Liver (tissue), 10 donors: ENCODE data around the gene ZPBP2. TPM values are rescaled to one million over a fixed set of nuclear protein-coding genes. Genes with fewer than 3 reads are reported as not detected.

Source experiments
- DNase-seq: peaks from one replicate; pipeline ENCODE4 v3.0.0-alpha.2; 2017; ENCODE audit warnings: low spot score
- H3K27ac ChIP-seq, 2 donors: one replicate each; pipeline ENCODE4 v1.7.0; 2013; ENCODE audit warnings: inconsistent platforms in 2 of 2, low read length in 2 of 2, control low read depth in 1 of 2, low read depth in 1 of 2, mild to moderate bottlenecking in 1 of 2
- H3K27me3 ChIP-seq, 4 donors: one replicate each; pipeline versions ENCODE4 v1.6.1 to v1.7.0; 2013; ENCODE audit warnings: low read length in 3 of 4, inconsistent platforms in 1 of 4, mild to moderate bottlenecking in 1 of 4, moderate library complexity in 1 of 4; ENCODE audit not compliant: control insufficient read depth in 4 of 4, insufficient read depth in 4 of 4
- H3K36me3 ChIP-seq, 4 donors: one replicate each; pipeline versions ENCODE4 v1.6.1 to v1.7.0; 2013; ENCODE audit warnings: low read length in 3 of 4, mild to moderate bottlenecking in 3 of 4, low read depth in 1 of 4, moderate library complexity in 1 of 4; ENCODE audit not compliant: control insufficient read depth in 4 of 4, insufficient read depth in 3 of 4
- H3K4me1 ChIP-seq, 4 donors: one replicate each; pipeline versions ENCODE4 v1.6.1 to v1.7.0; 2013; ENCODE audit warnings: low read length in 3 of 4, mild to moderate bottlenecking in 3 of 4, moderate library complexity in 1 of 4; ENCODE audit not compliant: control insufficient read depth in 4 of 4, insufficient read depth in 4 of 4
- H3K4me3 ChIP-seq, 3 donors: one replicate each; pipeline versions ENCODE4 v1.6.1 to v1.7.0; 2013; ENCODE audit warnings: low read length in 3 of 3, control low read depth in 1 of 3, low read depth in 1 of 3, mild to moderate bottlenecking in 1 of 3
- H3K9ac ChIP-seq, 2 donors: one replicate each; pipeline ENCODE4 v1.7.0; 2013; ENCODE audit warnings: low read length in 2 of 2, mild to moderate bottlenecking in 2 of 2, moderate library complexity in 2 of 2, control low read depth in 1 of 2, low read depth in 1 of 2
- H3K9me3 ChIP-seq, 4 donors: one replicate each; pipeline versions ENCODE4 v1.6.1 to v1.7.0; 2013; ENCODE audit warnings: low read length in 3 of 4; ENCODE audit not compliant: control insufficient read depth in 4 of 4
- CTCF ChIP-seq: fragments of 150-350 bp; IDR thresholded peaks from 2 replicates; pipeline ENCODE4 v1.5.1; 2017; ENCODE audit warnings: improper control_type of control experiment, low read depth, low read length; ENCODE audit not compliant: missing input control
- EGR1 ChIP-seq, 2 donors: IDR thresholded peaks; 2 replicates each; pipeline ENCODE4 v1.6.1; 2016 to 2018; ENCODE audit warnings: antibody characterized with exemption in 2 of 2, low read depth in 2 of 2
- FOXA1 ChIP-seq: IDR thresholded peaks from 2 replicates; pipeline ENCODE4 v1.6.1; 2016; ENCODE audit warnings: antibody characterized with exemption
- FOXA2 ChIP-seq: IDR thresholded peaks from 2 replicates; pipeline ENCODE4 v1.6.1; 2016; ENCODE audit warnings: antibody characterized with exemption
- GABPA ChIP-seq, 2 donors: IDR thresholded peaks in 1 of 2; conservative IDR thresholded peaks in 1 of 2; 2 replicates each; pipeline ENCODE4 v1.6.1; 2016; ENCODE audit warnings: antibody characterized with exemption in 2 of 2, mild to moderate bottlenecking in 1 of 2, moderate library complexity in 1 of 2
- HNF4A ChIP-seq, 2 donors: conservative IDR thresholded peaks; 2 replicates each; pipeline ENCODE4 v1.6.1; 2016; ENCODE audit warnings: antibody characterized with exemption in 2 of 2, mild to moderate bottlenecking in 2 of 2
- HNF4G ChIP-seq: IDR thresholded peaks from 2 replicates; pipeline ENCODE4 v1.6.1; 2016; ENCODE audit warnings: antibody characterized with exemption
- JUND ChIP-seq, 2 donors: IDR thresholded peaks; 2 replicates each; pipeline ENCODE4 v1.6.1; 2016; ENCODE audit warnings: antibody characterized with exemption in 2 of 2
- MAX ChIP-seq: IDR thresholded peaks from 2 replicates; pipeline ENCODE4 v1.6.1; 2016; ENCODE audit warnings: antibody characterized with exemption
- NR2F2 ChIP-seq: IDR thresholded peaks from 2 replicates; pipeline ENCODE4 v1.6.1; 2016; ENCODE audit warnings: antibody characterized with exemption
- RAD21 ChIP-seq, 2 donors: IDR thresholded peaks; 2 replicates each; pipeline ENCODE4 v1.6.1; 2016; ENCODE audit warnings: antibody characterized with exemption in 2 of 2, mild to moderate bottlenecking in 2 of 2
- RXRA ChIP-seq, 2 donors: IDR thresholded peaks; 2 replicates each; pipeline ENCODE4 v1.6.1; 2017 to 2018; ENCODE audit warnings: antibody characterized with exemption in 2 of 2, mild to moderate bottlenecking in 1 of 2
- SP1 ChIP-seq: IDR thresholded peaks from 2 replicates; pipeline ENCODE4 v1.6.1; 2018; ENCODE audit warnings: antibody characterized with exemption, mild to moderate bottlenecking
- TAF1 ChIP-seq: conservative IDR thresholded peaks from 2 replicates; pipeline ENCODE4 v1.6.1; 2016; ENCODE audit warnings: antibody characterized with exemption, mild to moderate bottlenecking
- YY1 ChIP-seq: IDR thresholded peaks from 2 replicates; pipeline ENCODE4 v1.6.1; 2016; ENCODE audit warnings: antibody characterized with exemption, mild to moderate bottlenecking
- WGBS: extraction: QIAGEN DNeasy Blood & Tissue Kit; methylation state at CpG from one replicate; pipeline ENCODE4 v1.1.7; 2013; 5-methylcytosine and 5-hydroxymethylcytosine counted together
- polyA plus RNA-seq, 2 donors: library from polyadenylated mRNA; stranded (reverse) in 1 of 2; unstranded in 1 of 2; fragments of 200-250 nt in 1 of 2; fragments of >200 nt in 1 of 2; fragmentation: Nextera tagmentation in 1 of 2; extraction: Ambion mirVana in 1 of 2; gene quantifications; one replicate each; pipeline versions ENCODE4 v1.2.1 to v1.2.3, GENCODE V29; 2013 to 2015
- small RNA-seq: library from RNA; depleted of rRNA; stranded (forward); fragments of <200 nt; gene quantifications from one replicate; pipeline ENCODE3, GENCODE V24; 2014
- total RNA-seq, 2 donors: library from RNA; depleted of rRNA; stranded (reverse); fragments of >200 nt; gene quantifications; one replicate each; pipeline ENCODE4 v1.2.3, GENCODE V29; 2014
- TF ChIP-seq, protein P1 (sequence below): IDR thresholded peaks from 2 replicates; pipeline ENCODE4 v1.6.1; 2016; ENCODE audit warnings: antibody characterized with exemption, mild to moderate bottlenecking
- TF ChIP-seq, protein P2 (sequence below): IDR thresholded peaks from 2 replicates; pipeline ENCODE4 v1.6.1; 2016; ENCODE audit warnings: antibody characterized with exemption
- TF ChIP-seq, protein P3 (sequence below): IDR thresholded peaks from 2 replicates; pipeline ENCODE4 v1.6.1; 2016; ENCODE audit warnings: antibody characterized with exemption
- donor health status: healthy.
- donor health status: healthy.
- donor health status: healthy.
- donor health status: healthy.
- donor health status: healthy.

The ZPBP2 gene
- total and polyA plus RNA-seq, 4 donors, result not detected

DNA sequence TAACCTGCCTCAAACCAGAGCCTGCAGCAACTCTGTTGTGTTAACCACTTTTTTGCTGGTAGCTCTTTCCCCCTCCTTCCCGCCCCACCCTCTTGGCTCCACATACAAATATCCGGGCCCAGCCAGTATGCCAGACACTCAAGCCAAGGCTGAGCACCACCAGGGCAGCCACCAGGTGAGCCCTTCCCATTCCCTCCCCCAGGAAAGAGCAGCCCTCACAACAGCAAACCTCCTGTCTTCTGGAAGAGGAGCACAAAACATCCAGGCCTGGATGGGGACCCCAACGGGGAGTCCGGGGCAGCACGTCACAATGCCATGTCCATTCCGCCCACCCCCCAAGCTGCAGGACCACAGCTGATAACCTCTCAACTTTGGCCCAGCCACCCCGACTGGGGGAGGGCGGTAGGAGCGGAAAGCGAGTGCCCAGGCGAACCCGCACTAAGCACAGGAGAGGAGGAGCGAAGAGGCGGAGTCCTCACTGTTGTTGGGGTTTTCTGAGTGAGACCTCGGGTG is 58.6 kb downstream of the ZPBP2 start:
- Histone ChIP-seq H3K9me3 (no peaks in the 10 kb centered on the region), H3K4me3 (peak overlapping the region; percentile 66 to 90 (median 68)), H3K9ac (peak overlapping the region; percentile 89 to 99), H3K4me1 (peaks cover 21 to 64% (median 47%) of the 10 kb centered on the region in 4 donors), H3K27ac (peak overlapping the region; percentile 94 to 95), H3K27me3 (no peaks in the 10 kb centered on the region), H3K36me3 (peaks cover 6 to 10% (median 8%) of the 10 kb centered on the region in 4 donors)
- under 1% methylated on average over 15 of the region's 15 CpGs for WGBS
- DNase-seq, result peak; percentile 79
- TF ChIP-seq JUND (IDR thresholded peaks at IDR 0.05) (no peak), GABPA (IDR thresholded peaks at IDR 0.05 in 1 of 2, conservative IDR thresholded peaks at IDR 0.05 in 1 of 2) (peak in 1 of 2 donors; percentile 26), HNF4G (no peak), TAF1 (peak; percentile 93), MAX (peak; percentile 39), HNF4A (conservative IDR thresholded peaks at IDR 0.05) (peak in 1 of 2 donors; percentile 48), RXRA (IDR thresholded peaks at IDR 0.05) (peak; percentile 83 to 84), NR2F2 (peak; percentile 88), SP1 (peak; percentile 76), RAD21 (IDR thresholded peaks at IDR 0.05) (peak in 1 of 2 donors; percentile 55), FOXA1 (no peak), EGR1 (IDR thresholded peaks at IDR 0.05; ENCODE audit: low read depth in 2 of 2) (peak in 1 of 2 donors; percentile 25), YY1 (peak; percentile 32), CTCF (peak; percentile 16), FOXA2 (no peak)
- TF ChIP-seq, protein P1, sequence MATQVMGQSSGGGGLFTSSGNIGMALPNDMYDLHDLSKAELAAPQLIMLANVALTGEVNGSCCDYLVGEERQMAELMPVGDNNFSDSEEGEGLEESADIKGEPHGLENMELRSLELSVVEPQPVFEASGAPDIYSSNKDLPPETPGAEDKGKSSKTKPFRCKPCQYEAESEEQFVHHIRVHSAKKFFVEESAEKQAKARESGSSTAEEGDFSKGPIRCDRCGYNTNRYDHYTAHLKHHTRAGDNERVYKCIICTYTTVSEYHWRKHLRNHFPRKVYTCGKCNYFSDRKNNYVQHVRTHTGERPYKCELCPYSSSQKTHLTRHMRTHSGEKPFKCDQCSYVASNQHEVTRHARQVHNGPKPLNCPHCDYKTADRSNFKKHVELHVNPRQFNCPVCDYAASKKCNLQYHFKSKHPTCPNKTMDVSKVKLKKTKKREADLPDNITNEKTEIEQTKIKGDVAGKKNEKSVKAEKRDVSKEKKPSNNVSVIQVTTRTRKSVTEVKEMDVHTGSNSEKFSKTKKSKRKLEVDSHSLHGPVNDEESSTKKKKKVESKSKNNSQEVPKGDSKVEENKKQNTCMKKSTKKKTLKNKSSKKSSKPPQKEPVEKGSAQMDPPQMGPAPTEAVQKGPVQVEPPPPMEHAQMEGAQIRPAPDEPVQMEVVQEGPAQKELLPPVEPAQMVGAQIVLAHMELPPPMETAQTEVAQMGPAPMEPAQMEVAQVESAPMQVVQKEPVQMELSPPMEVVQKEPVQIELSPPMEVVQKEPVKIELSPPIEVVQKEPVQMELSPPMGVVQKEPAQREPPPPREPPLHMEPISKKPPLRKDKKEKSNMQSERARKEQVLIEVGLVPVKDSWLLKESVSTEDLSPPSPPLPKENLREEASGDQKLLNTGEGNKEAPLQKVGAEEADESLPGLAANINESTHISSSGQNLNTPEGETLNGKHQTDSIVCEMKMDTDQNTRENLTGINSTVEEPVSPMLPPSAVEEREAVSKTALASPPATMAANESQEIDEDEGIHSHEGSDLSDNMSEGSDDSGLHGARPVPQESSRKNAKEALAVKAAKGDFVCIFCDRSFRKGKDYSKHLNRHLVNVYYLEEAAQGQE, result no peak
- TF ChIP-seq, protein P2, sequence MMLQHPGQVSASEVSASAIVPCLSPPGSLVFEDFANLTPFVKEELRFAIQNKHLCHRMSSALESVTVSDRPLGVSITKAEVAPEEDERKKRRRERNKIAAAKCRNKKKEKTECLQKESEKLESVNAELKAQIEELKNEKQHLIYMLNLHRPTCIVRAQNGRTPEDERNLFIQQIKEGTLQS, result no peak
- TF ChIP-seq, protein P3, sequence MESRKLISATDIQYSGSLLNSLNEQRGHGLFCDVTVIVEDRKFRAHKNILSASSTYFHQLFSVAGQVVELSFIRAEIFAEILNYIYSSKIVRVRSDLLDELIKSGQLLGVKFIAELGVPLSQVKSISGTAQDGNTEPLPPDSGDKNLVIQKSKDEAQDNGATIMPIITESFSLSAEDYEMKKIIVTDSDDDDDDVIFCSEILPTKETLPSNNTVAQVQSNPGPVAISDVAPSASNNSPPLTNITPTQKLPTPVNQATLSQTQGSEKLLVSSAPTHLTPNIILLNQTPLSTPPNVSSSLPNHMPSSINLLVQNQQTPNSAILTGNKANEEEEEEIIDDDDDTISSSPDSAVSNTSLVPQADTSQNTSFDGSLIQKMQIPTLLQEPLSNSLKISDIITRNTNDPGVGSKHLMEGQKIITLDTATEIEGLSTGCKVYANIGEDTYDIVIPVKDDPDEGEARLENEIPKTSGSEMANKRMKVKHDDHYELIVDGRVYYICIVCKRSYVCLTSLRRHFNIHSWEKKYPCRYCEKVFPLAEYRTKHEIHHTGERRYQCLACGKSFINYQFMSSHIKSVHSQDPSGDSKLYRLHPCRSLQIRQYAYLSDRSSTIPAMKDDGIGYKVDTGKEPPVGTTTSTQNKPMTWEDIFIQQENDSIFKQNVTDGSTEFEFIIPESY, result no peak

Small RNA genes within 50 kb of the gene (small RNA-seq; reads per million reads assigned to genes)
- gene AC090844.1, result not detected

Other genes starting within 250 kb of the ZPBP2 start
- gene PPP1R1B, start 241.2 kb upstream of the ZPBP2 start, total RNA-seq, result under 1 TPM in 1 of 2 donors, not detected in 1; 0.14 TPM
- gene PPP1R1B, start 241.2 kb upstream of the ZPBP2 start, polyA plus RNA-seq, result not detected
- 10 to 100 TPM; 20.4 to 26.0 TPM for gene STARD3, start 231.1 kb upstream of the ZPBP2 start, total RNA-seq
- gene STARD3, start 231.1 kb upstream of the ZPBP2 start, polyA plus RNA-seq, result 10 to 100 TPM; 15.0 to 34.0 TPM
- under 1 TPM; 0.14 to 0.67 TPM for gene TCAP, start 202.9 kb upstream of the ZPBP2 start, total RNA-seq
- under 1 TPM in 1 of 2 donors, not detected in 1; 0.22 TPM for gene TCAP, start 202.9 kb upstream of the ZPBP2 start, polyA plus RNA-seq
- 1 to 10 TPM in 1 of 2 donors, not detected in 1; 8.6 TPM for gene PNMT, start 199.7 kb upstream of the ZPBP2 start, total RNA-seq
- gene PNMT, start 199.7 kb upstream of the ZPBP2 start, polyA plus RNA-seq, result under 1 TPM; 0.20 to 0.26 TPM
- gene PGAP3, start 180.1 kb upstream of the ZPBP2 start, total RNA-seq, result 10 to 100 TPM in 1 of 2 donors, 1 to 10 TPM in 1; 7.9 to 19.5 TPM
- gene PGAP3, start 180.1 kb upstream of the ZPBP2 start, polyA plus RNA-seq, result 10 to 100 TPM; 13.3 to 14.6 TPM
- gene ERBB2, start 168.1 kb upstream of the ZPBP2 start, total RNA-seq, result 10 to 100 TPM; 21.0 to 28.8 TPM
- gene ERBB2, start 168.1 kb upstream of the ZPBP2 start, polyA plus RNA-seq, result 10 to 100 TPM in 1 of 2 donors, 1 to 10 TPM in 1; 4.7 to 10.5 TPM
- gene MIEN1, start 137.7 kb upstream of the ZPBP2 start, total RNA-seq, result 10 to 100 TPM; 11.1 to 13.4 TPM
- gene MIEN1, start 137.7 kb upstream of the ZPBP2 start, polyA plus RNA-seq, result 10 to 100 TPM; 44.6 to 99.0 TPM
- gene GRB7, start 130.3 kb upstream of the ZPBP2 start, total RNA-seq, result 1 to 10 TPM; 1.9 to 3.0 TPM
- gene GRB7, start 130.3 kb upstream of the ZPBP2 start, polyA plus RNA-seq, result 1 to 10 TPM; 1.9 to 6.8 TPM
- gene IKZF3, start 3.9 kb upstream of the ZPBP2 start, total RNA-seq, result 1 to 10 TPM; 1.3 to 2.3 TPM
- gene IKZF3, start 3.9 kb upstream of the ZPBP2 start, polyA plus RNA-seq, result under 1 TPM; 0.32 to 0.36 TPM
- gene GSDMB, start 50.4 kb downstream of the ZPBP2 start, total RNA-seq, result 10 to 100 TPM; 10.3 to 35.1 TPM
- gene GSDMB, start 50.4 kb downstream of the ZPBP2 start, polyA plus RNA-seq, result 1 to 10 TPM; 4.2 to 7.9 TPM
- gene ORMDL3, start 59.4 kb downstream of the ZPBP2 start, total RNA-seq, result 100 to 1,000 TPM; 138 to 141 TPM
- gene ORMDL3, start 59.4 kb downstream of the ZPBP2 start, polyA plus RNA-seq, result 100 to 1,000 TPM in 1 of 2 donors, 10 to 100 TPM in 1; 71.0 to 112 TPM
- gene LRRC3C, start 59.5 kb downstream of the ZPBP2 start, total RNA-seq, result under 1 TPM in 1 of 2 donors, not detected in 1; 0.17 TPM
- under 1 TPM; 0.08 to 0.24 TPM for gene LRRC3C, start 59.5 kb downstream of the ZPBP2 start, polyA plus RNA-seq
- under 1 TPM; 0.08 to 0.23 TPM for gene GSDMA, start 94.8 kb downstream of the ZPBP2 start, total RNA-seq
- under 1 TPM; 0.06 to 0.18 TPM for gene GSDMA, start 94.8 kb downstream of the ZPBP2 start, polyA plus RNA-seq
- 10 to 100 TPM; 62.3 to 80.7 TPM for gene PSMD3, start 112.6 kb downstream of the ZPBP2 start, total RNA-seq
- gene PSMD3, start 112.6 kb downstream of the ZPBP2 start, polyA plus RNA-seq, result 10 to 100 TPM; 30.7 to 70.4 TPM
- not detected for gene CSF3, start 147.2 kb downstream of the ZPBP2 start, total RNA-seq
- gene CSF3, start 147.2 kb downstream of the ZPBP2 start, polyA plus RNA-seq, result not detected
- gene MED24, start 186.2 kb downstream of the ZPBP2 start, total RNA-seq, result 10 to 100 TPM; 31.0 to 37.1 TPM
- gene MED24, start 186.2 kb downstream of the ZPBP2 start, polyA plus RNA-seq, result 10 to 100 TPM; 19.2 to 27.2 TPM
- 10 to 100 TPM in 1 of 2 donors, 1 to 10 TPM in 1; 8.5 to 10.3 TPM for gene THRA, start 194.8 kb downstream of the ZPBP2 start, total RNA-seq
- gene THRA, start 194.8 kb downstream of the ZPBP2 start, polyA plus RNA-seq, result 1 to 10 TPM; 3.2 to 6.3 TPM
- 1 to 10 TPM in 1 of 2 donors, under 1 TPM in 1; 0.84 to 2.3 TPM for gene NR1D1, start 232.4 kb downstream of the ZPBP2 start, total RNA-seq
- gene NR1D1, start 232.4 kb downstream of the ZPBP2 start, polyA plus RNA-seq, result 10 to 100 TPM in 1 of 2 donors, 1 to 10 TPM in 1; 8.8 to 13.7 TPM